Measurements from ENCODE around the gene KIFAP3. TPM values are rescaled to one million over a fixed set of nuclear protein-coding genes. Genes with fewer than 3 reads are reported as not detected.
"Not testable (repeated sequence)": the region's sequence is repeated elsewhere in the genome, so short reads cannot be mapped to it uniquely, and the experiment has no call there.

Gene KIFAP3
- total RNA-seq (ENCODE audit: low replicate concordance), result 5.0 and 7.7 TPM in 2 replicates

DNA sequence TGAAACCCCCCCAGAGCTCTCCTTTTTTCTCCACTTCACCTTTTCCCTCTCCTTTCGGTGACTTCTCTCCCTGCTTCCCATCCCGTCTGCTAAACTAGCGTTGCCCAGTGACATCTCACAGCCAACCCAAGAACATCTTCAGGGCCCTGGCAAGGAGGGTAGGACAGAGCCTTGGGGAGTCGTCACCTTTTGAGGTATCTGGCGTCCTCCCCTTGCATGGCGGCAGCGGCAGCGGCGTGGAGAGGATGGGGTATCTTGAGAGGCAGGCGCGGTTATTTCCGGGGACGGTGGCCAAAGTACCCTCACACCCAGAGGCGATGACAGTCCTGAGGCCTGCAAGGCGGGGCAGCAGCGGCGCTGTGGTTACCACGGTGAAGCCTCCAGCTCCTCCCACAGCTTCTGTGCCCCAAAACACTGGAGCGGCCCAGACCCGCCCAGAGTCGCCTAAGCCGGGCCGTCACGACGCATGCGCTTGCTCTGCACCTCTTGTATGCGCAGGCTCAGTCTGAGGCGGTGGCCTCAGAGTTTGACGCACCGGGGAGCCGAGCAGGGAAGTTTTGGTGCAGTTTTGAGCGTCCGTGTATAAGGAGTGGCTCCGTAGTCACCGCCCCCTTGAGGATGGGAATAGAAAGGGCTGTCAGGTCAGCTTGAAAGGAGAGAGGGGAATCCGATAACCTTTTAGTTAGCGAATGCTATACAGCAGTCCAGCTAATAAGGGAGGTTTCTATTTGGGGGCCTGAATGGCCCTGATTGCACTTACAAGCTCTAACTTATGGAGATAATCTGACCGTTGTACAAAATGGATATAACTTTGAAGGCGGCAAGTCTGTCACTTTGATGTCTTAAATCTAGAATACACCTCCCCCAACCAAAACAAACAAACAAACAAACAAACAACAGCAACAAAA, at the start of gene KIFAP3:
TSS of gene KIFAP3 (minus strand) at position 446 of the 908 bp plus-strand sequence. CDS start at position 218, 228 bp downstream.
- Histone ChIP-seq H3K36me3 (no peaks in the 10 kb centered on the region), H4K20me1 (ENCODE audit: low read depth) (no peaks in the 10 kb centered on the region), H3K4me3 (peak within 1 kb of the TSS; percentile 52), H2AFZ (replicated peaks) (peak within 1 kb of the TSS; percentile 87), H3K9ac (no peak within 1 kb of the TSS), H3K79me2 (ENCODE audit: low read depth) (no peaks in the 10 kb centered on the region), H3K9me3 (ENCODE audit: low read depth) (no peaks in the 10 kb centered on the region), H3F3A (ENCODE audit: low read depth) (peaks cover 4% of the 10 kb centered on the region), H3K27ac (no peak within 1 kb of the TSS), H3K4me2 (peak within 1 kb of the TSS; percentile 79), H3K27me3 (no peaks in the 10 kb centered on the region), H3K4me1 (peaks cover 7% of the 10 kb centered on the region)
- peak within 1 kb of the TSS; percentile 95 for H3K4me3 Mint-ChIP-seq
- H3K27me3 Mint-ChIP-seq (ENCODE audit: insufficient read depth, low read depth), result peaks cover 3% of the 10 kb centered on the region
- H3K4me1 Mint-ChIP-seq, result peaks cover 19% of the 10 kb centered on the region
- DNase-seq (ENCODE audit: low spot score), result peak; percentile 99
- H3K27ac Mint-ChIP-seq, result peak within 1 kb of the TSS; percentile 43
- H3K36me3 Mint-ChIP-seq, result no peaks in the 10 kb centered on the region
- peaks cover 8% of the 10 kb centered on the region for H3K9me3 Mint-ChIP-seq
- TF ChIP-seq, protein P1, sequence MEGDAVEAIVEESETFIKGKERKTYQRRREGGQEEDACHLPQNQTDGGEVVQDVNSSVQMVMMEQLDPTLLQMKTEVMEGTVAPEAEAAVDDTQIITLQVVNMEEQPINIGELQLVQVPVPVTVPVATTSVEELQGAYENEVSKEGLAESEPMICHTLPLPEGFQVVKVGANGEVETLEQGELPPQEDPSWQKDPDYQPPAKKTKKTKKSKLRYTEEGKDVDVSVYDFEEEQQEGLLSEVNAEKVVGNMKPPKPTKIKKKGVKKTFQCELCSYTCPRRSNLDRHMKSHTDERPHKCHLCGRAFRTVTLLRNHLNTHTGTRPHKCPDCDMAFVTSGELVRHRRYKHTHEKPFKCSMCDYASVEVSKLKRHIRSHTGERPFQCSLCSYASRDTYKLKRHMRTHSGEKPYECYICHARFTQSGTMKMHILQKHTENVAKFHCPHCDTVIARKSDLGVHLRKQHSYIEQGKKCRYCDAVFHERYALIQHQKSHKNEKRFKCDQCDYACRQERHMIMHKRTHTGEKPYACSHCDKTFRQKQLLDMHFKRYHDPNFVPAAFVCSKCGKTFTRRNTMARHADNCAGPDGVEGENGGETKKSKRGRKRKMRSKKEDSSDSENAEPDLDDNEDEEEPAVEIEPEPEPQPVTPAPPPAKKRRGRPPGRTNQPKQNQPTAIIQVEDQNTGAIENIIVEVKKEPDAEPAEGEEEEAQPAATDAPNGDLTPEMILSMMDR (IDR thresholded peaks at IDR 0.05), result peak; percentile 60
- no peak for TF ChIP-seq EZH2 (IDR thresholded peaks at IDR 0.05)

DNA sequence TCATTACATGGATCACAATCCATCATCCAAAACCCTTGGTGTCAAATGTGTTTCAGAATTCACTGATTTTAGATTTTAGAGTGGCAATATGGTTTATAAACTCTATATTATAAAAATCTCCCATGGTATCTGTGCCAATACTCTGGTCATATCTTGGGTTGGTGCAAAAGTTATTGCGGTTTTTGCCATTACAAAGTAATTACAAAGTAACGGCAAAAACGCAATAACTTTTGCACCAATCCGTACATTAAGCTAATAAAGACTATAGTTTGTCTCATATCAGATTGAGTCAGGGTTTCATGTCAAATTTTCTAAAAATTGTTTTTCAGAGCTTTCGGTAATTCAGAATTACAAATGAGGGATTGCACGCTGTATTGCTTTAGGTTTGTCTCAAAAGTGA, 47.9 kb upstream of the KIFAP3 start:
- H3K4me3 Mint-ChIP-seq, result no peak overlapping the region
- no peak for DNase-seq (ENCODE audit: low spot score)
- Histone ChIP-seq H3K36me3 (no peaks in the 10 kb centered on the region), H3K27ac (no peak overlapping the region), H3K4me2 (no peak overlapping the region), H3K79me2 (ENCODE audit: low read depth) (no peaks in the 10 kb centered on the region), H3K9ac (no peak overlapping the region), H3K4me3 (no peak overlapping the region), H3K9me3 (ENCODE audit: low read depth) (no peaks in the 10 kb centered on the region), H3K4me1 (no peaks in the 10 kb centered on the region), H3F3A (ENCODE audit: low read depth) (no peaks in the 10 kb centered on the region), H2AFZ (replicated peaks) (no peak overlapping the region), H3K27me3 (no peaks in the 10 kb centered on the region), H4K20me1 (ENCODE audit: low read depth) (no peaks in the 10 kb centered on the region)
- peaks cover 2% of the 10 kb centered on the region for H3K4me1 Mint-ChIP-seq
- no peak for TF ChIP-seq EZH2phosphoT487 (IDR thresholded peaks at IDR 0.05)
- no peak for TF ChIP-seq EZH2 (IDR thresholded peaks at IDR 0.05)
- TF ChIP-seq, protein P1 (IDR thresholded peaks at IDR 0.05), result no peak
- H3K9me3 Mint-ChIP-seq, result peaks cover 2% of the 10 kb centered on the region
- H3K27ac Mint-ChIP-seq, result no peak overlapping the region
- H3K27me3 Mint-ChIP-seq (ENCODE audit: insufficient read depth, low read depth), result peaks cover 2% of the 10 kb centered on the region
- H3K36me3 Mint-ChIP-seq, result no peaks in the 10 kb centered on the region

DNA sequence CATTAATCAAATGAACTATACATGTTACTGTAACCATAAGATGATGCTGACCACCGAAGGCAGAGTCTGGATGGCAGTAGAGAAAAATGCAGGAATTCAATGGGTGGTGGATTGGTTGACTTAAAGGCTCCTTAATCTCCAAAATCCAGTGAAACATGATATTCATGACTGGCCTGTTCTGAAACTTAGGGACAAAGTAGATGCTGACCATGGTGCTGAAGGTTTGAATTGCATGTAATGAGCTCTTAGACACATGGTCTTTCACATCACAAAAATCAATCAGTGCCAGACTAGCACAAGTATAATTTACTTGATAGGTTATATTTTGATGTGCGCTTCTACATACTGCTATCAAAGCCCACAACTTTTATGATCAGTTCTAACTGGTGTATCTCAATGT, 40.4 kb upstream of the KIFAP3 start:
- no peaks in the 10 kb centered on the region for H3K79me2 ChIP-seq (ENCODE audit: low read depth)
- no peak overlapping the region for H3K4me2 ChIP-seq
- H3K9ac ChIP-seq, result no peak overlapping the region
- no peak overlapping the region for H3K27ac ChIP-seq
- Mint-ChIP-seq H3K9me3 (peaks cover 7% of the 10 kb centered on the region), H3K36me3 (no peaks in the 10 kb centered on the region), H3K4me1 (no peaks in the 10 kb centered on the region), H3K4me3 (no peak overlapping the region), H3K27me3 (ENCODE audit: insufficient read depth, low read depth) (no peaks in the 10 kb centered on the region), H3K27ac (no peak overlapping the region)
- peak; percentile 57 for DNase-seq (ENCODE audit: low spot score)
- no peaks in the 10 kb centered on the region for H3K9me3 ChIP-seq (ENCODE audit: low read depth)
- no peaks in the 10 kb centered on the region for H4K20me1 ChIP-seq (ENCODE audit: low read depth)
- no peak overlapping the region for H2AFZ ChIP-seq (replicated peaks)
- H3K36me3 ChIP-seq, result no peaks in the 10 kb centered on the region
- no peaks in the 10 kb centered on the region for H3K27me3 ChIP-seq
- TF ChIP-seq EZH2 (IDR thresholded peaks at IDR 0.05) (no peak), EZH2phosphoT487 (IDR thresholded peaks at IDR 0.05) (no peak)
- TF ChIP-seq, protein P1 (IDR thresholded peaks at IDR 0.05), result no peak
- no peaks in the 10 kb centered on the region for H3K4me1 ChIP-seq
- no peak overlapping the region for H3K4me3 ChIP-seq
- no peaks in the 10 kb centered on the region for H3F3A ChIP-seq (ENCODE audit: low read depth)

DNA sequence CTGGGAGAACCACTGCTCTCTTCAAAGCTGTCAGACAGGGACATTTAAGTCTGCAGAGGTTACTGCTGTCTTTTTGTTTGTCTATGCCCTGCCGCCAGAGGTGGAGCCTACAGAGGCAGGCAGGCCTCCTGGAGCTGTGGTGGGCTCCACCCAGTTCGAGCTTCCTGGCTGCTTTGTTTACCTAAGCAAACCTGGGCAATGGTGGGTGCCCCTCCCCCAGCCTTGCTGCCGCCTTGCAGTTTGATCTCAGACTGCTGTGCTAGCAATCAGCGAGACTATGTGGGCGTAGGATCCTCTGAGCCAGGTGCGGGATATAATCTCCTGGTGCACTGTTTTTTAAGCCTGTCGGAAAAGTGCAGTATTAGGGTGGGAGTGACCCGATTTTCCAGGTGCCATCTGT, 38.6 kb upstream of the KIFAP3 start:
- DNase-seq (ENCODE audit: low spot score), result not testable (repeated sequence)

More for the DNA sequence above, 38.6 kb upstream of the KIFAP3 start:
- H3K27me3 Mint-ChIP-seq (ENCODE audit: insufficient read depth, low read depth); H3K27ac ChIP-seq; H2AFZ ChIP-seq (replicated peaks); H3K4me1 Mint-ChIP-seq; H3K36me3 ChIP-seq; H3K27me3 ChIP-seq; H3F3A ChIP-seq (ENCODE audit: low read depth); H3K27ac Mint-ChIP-seq; H3K4me3 ChIP-seq; H3K9me3 Mint-ChIP-seq; H3K36me3 Mint-ChIP-seq; H3K79me2 ChIP-seq (ENCODE audit: low read depth); H3K4me3 Mint-ChIP-seq; H3K9me3 ChIP-seq (ENCODE audit: low read depth); H3K4me1 ChIP-seq; H3K4me2 ChIP-seq; H4K20me1 ChIP-seq (ENCODE audit: low read depth); H3K9ac ChIP-seq: not testable (repeated sequence)

Measured in neural progenitor cell (in vitro differentiated cells).